ENCODE measurements around the gene PDILT.

The PDILT gene

GRCh38 chr16:20397468-20398074 is 7.0 kb downstream of the PDILT start:
- Histone ChIP-seq H3K27me3 (ENCODE audit: insufficient read depth, low read length) (no peaks in the 10 kb centered on the region), H3K9ac (ENCODE audit: low read length) (no peak overlapping the region), H3K4me3 (ENCODE audit: low read depth, low read length, poor library complexity, severe bottlenecking) (no peak overlapping the region), H3K9me3 (ENCODE audit: low read length) (no peaks in the 10 kb centered on the region), H2AFZ (ENCODE audit: low read length) (no peak overlapping the region), H3K36me3 (ENCODE audit: insufficient read depth, low read length) (no peaks in the 10 kb centered on the region), H3K27ac (ENCODE audit: low read depth, low read length, poor library complexity, severe bottlenecking) (no peak overlapping the region), H3K9me2 (ENCODE audit: low read depth, low read length) (no peaks in the 10 kb centered on the region), H4K20me1 (ENCODE audit: insufficient read depth, low read length) (no peaks in the 10 kb centered on the region), H3K79me2 (ENCODE audit: insufficient read depth, low read length) (no peaks in the 10 kb centered on the region), H3F3A (ENCODE audit: insufficient read depth, low read length) (no peaks in the 10 kb centered on the region), H3K4me2 (ENCODE audit: low read length) (no peak overlapping the region), H3K4me1 (ENCODE audit: insufficient read depth, low read length, severe bottlenecking) (no peaks in the 10 kb centered on the region)
- TF ChIP-seq EZH2 (IDR thresholded peaks at IDR 0.05; ENCODE audit: borderline replicate concordance, low read length), result no peak

- no peak for TF ChIP-seq EZH2 (IDR thresholded peaks at IDR 0.05; ENCODE audit: borderline replicate concordance, low read length)
- no peak for TF ChIP-seq CTCF (IDR thresholded peaks at IDR 0.05; ENCODE audit: low read length)
These were observed 7.6 kb downstream of the PDILT start for GRCh38 chr16:20396846-20397467.

GRCh38 chr16:20395946-20396345 is 8.6 kb downstream of the PDILT start:
- no peaks in the 10 kb centered on the region for H3K9me2 ChIP-seq (ENCODE audit: low read depth, low read length)
- no peaks in the 10 kb centered on the region for H3F3A ChIP-seq (ENCODE audit: insufficient read depth, low read length)
- H3K27ac ChIP-seq (ENCODE audit: low read depth, low read length, poor library complexity, severe bottlenecking), result no peak overlapping the region
- H3K4me1 ChIP-seq (ENCODE audit: insufficient read depth, low read length, severe bottlenecking), result no peaks in the 10 kb centered on the region
- TF ChIP-seq EZH2 (IDR thresholded peaks at IDR 0.05; ENCODE audit: borderline replicate concordance, low read length) (no peak), CTCF (IDR thresholded peaks at IDR 0.05; ENCODE audit: low read length) (no peak)
- H4K20me1 ChIP-seq (ENCODE audit: insufficient read depth, low read length), result no peaks in the 10 kb centered on the region
- no peaks in the 10 kb centered on the region for H3K79me2 ChIP-seq (ENCODE audit: insufficient read depth, low read length)
- no peaks in the 10 kb centered on the region for H3K36me3 ChIP-seq (ENCODE audit: insufficient read depth, low read length)
- H2AFZ ChIP-seq (ENCODE audit: low read length), result no peak overlapping the region
- H3K9me3 ChIP-seq (ENCODE audit: low read length), result no peaks in the 10 kb centered on the region
- H3K4me2 ChIP-seq (ENCODE audit: low read length), result no peak overlapping the region
- H3K9ac ChIP-seq (ENCODE audit: low read length), result no peak overlapping the region
- H3K27me3 ChIP-seq (ENCODE audit: insufficient read depth, low read length), result no peaks in the 10 kb centered on the region
- H3K4me3 ChIP-seq (ENCODE audit: low read depth, low read length, poor library complexity, severe bottlenecking), result no peak overlapping the region

More at GRCh38 chr16:20396846-20397467, 7.6 kb downstream of the PDILT start:
- Histone ChIP-seq H3K9me2 (ENCODE audit: low read depth, low read length) (no peaks in the 10 kb centered on the region), H3K36me3 (ENCODE audit: insufficient read depth, low read length) (no peaks in the 10 kb centered on the region), H3F3A (ENCODE audit: insufficient read depth, low read length) (no peaks in the 10 kb centered on the region), H2AFZ (ENCODE audit: low read length) (no peak overlapping the region), H3K4me1 (ENCODE audit: insufficient read depth, low read length, severe bottlenecking) (no peaks in the 10 kb centered on the region), H3K9me3 (ENCODE audit: low read length) (no peaks in the 10 kb centered on the region), H4K20me1 (ENCODE audit: insufficient read depth, low read length) (no peaks in the 10 kb centered on the region), H3K79me2 (ENCODE audit: insufficient read depth, low read length) (no peaks in the 10 kb centered on the region), H3K27ac (ENCODE audit: low read depth, low read length, poor library complexity, severe bottlenecking) (no peak overlapping the region), H3K9ac (ENCODE audit: low read length) (no peak overlapping the region), H3K4me3 (ENCODE audit: low read depth, low read length, poor library complexity, severe bottlenecking) (no peak overlapping the region), H3K27me3 (ENCODE audit: insufficient read depth, low read length) (no peaks in the 10 kb centered on the region), H3K4me2 (ENCODE audit: low read length) (no peak overlapping the region)

Measured in OCI-LY1 (cell line).